Smooth muscle cell of the brain vasculature (primary cell): ENCODE results near the gene TRUB2.

Experiments
- DNase-seq: peaks from one replicate; pipeline ENCODE4 v3.0.0-alpha.2; 2012; ENCODE audit warnings: low read depth, low spot score

The TRUB2 gene

DNA sequence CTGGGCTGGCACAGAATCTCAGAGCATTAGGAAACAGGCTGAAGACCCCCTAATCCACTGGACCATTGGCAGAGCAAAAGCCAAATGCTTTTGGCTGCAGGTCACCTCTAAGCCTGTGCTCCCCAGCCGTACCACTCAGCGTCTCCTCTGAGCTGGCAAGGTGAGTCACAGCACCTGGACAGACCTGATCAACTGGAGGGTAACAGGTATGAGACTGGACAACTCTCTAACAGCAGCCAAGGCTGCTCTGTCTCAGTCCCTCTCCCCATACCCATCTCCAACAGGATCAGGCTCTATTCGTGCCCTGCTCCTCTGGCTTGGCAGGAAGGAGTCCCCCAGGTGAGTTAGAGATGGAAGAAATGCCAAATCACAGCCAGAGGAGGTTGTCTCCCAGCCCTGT is 51.1 kb downstream of the TRUB2 start:
- DNase-seq = no peak

DNA sequence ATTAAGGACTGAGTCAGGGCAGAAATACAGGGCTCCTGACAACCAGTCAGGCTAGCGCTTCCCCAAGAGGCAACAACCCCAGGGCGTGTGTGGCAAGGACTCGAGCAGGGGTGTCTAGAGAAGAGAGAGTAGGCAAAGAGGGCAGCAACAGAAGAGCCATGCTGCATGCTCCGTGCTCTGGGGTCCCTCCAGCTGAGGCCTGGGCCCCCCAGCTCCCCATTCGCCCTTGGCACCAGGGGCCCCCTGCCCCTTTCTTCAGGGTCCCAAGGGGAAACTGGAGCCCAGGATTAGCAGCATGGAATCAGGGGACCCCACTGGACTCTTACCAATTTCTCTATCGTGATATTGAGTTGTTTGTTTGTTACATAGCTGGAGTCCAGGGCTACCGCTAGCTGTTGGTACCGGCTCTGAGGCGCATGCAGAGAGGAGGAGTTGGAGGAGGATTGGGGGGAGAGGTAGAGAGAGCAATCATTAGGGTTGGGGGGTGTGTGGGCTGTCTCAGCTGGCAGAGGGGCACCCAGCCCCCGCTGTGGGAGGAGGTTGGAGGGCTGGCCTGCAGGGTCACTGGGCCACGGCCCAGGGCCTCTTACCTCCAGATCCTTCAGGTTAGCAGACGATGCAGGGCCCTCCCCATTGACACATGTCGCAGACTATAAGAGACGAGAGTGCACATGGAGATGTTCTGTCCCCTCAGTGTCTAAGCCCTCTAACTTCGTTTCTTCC is 55.2 kb downstream of the TRUB2 start:
- no peak for DNase-seq

DNA sequence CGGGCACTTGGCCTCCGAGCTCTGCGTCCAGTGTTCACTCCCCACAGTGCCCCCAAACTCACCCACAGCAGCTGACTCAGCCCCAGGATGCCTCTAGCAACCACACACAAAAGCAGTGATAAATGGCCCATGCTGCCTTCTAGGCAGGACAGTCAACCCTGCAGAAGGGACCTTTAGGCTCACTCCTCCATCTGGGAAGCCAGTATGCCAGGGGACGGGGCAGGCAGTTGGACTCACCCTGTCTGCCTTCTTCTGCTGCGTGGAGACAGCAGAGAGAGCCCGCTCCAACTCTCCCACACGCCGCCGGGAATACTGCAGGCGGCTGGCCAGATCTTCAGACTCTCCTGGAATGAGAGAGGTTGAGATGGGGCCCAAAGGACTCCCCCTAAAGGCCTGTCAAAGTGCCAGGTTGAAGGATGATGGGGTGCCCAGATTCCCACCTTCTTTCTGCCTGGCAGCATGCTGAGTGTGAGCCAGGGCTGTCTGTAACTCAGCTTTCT is 56.8 kb downstream of the TRUB2 start:
- no peak for DNase-seq

DNA sequence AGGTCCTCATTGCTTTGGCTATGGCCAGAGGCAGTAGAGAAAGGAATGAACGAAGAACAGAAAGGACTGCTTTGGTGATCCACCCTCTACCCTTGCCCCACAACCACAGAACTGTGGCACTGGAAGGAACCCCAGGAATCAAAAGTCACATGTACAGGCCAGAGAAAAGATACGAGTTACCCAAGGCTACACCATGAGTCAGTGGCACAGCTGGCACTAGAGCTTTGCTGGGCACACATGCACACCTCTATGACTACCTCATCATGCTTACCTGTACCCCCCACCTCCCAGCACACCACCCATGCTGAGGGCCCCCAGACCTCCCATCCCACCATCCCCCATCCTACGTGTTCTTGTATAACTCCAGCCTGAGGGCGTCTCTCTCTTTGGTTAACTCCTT is 59.6 kb downstream of the TRUB2 start:
- no peak for DNase-seq

DNA sequence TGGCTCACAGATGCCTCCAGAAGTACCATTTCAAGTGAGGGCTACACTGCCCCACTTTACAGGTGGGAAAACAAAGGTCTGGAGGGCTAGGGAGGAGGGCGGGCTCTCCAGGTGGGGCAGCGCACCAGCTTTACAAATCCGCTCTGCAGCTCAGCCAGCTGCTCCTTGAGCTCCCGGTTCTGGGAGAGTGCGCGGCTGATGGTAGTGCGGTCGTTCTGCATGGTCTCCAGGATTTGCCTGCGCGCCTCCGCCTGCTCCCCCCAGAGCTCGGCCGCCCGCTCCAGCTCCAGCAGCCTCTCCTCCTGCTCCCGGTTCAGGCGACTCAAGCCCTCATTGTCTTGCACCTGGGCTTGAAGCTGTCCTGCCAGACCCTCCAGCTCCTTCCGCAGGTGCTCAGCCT is 61.9 kb downstream of the TRUB2 start:
- no peak for DNase-seq

DNA sequence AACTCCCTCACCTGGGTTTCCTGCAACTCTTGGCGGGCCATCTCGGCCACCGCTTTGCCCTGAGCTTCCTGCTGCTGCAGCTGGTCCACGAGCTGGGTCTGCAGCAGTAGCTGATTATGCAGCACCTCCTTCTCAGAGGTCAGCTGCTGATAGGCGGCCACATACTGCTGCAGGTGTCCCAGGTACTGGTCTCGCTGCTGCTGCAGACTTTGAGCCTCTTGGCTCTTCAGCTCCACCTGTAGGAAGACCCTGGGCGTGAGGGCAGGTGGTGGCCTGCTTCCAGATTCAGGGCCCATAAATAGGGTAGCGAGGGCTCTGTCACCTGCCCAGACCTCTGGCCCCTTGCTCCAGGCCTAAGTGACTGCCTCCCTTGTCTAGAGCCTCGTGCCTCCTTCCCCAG is 63.1 kb downstream of the TRUB2 start:
- DNase-seq = no peak

DNA sequence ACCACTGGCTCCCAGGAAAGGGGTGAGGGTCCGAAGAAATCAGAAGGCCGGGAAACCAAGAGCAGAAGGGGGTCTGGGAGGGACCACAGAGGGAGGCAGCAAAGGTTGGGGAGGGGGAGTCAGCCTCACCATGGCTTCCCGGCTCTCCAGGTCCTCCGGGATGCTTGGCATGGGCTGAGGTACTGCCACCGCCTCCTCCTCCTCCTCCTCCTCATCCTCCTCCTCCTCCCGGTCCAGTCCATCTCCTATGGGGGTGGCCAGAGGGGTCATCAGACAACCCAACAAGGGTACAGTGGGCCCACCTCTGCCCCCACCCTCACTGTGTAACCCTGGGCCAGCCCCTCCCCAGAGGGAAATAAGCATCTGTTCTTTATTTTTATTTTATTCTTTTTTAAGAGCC is 63.9 kb downstream of the TRUB2 start:
- DNase-seq = no peak

DNA sequence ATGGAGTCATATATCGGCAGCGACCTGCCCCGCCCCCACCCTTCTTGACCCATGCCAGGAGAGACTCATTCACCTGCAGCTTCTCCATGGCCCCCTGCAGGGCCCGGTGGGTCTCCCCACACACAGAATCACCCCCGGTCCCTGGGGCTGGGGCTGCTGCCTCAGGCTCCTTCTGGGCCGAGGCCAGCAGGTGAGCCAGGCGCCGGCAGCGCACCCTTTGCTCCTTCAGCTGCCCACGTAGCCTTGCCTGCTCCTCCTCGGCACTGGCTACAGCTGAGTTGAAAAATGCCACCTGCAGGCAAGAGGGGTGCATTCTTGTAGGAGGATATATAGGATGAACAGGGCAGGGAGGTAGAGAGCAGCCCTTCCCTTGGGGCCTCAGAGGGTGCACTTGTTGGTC is 64.3 kb downstream of the TRUB2 start:
- no peak for DNase-seq

DNA sequence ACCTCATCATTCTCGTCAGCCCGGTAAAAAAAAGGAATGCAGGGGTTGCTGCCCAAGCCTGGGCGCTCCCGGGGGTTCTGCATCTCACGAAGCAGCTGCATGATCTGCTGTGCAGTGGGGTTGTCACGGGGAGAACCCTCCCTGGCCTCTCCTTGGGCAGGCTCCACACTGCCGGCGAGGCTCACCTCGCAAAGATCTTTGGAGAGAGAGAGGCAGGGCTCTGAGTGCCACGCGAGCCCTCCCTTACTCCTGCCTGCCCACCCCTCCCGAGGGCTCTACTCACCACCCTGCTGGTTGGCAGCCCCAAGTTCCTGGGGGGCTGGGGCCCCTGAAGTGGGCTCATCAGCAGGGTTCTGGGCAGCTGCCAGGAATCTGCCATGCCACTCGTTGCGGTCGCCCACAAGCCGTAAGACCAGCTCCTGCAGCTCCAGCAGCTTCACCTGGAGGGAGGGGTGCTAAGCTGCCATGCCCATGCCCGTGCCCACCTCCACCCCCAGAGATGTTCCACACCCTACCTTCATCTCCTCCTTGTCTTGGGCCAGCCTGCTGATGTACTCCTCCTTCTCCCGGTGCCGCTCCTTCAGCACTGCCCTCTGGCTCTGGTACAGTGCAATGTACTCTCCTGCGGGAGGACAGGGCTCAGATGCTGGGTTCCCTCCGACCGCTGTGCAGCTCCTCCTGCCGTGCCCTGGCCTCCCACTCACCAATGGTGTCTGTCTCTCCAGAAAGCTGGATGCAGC is 65.0 kb downstream of the TRUB2 start:
- DNase-seq = no peak
